ENCODE data around the gene MSANTD1.

The MSANTD1 gene

GRCh38 chr4:3248811-3249661 lies at the start of gene MSANTD1:
Gene MSANTD1, plus strand, starts transcription at chr4:3249159. Its CDS starts 64 bp downstream, at chr4:3249223.
- DNase-seq: no peak

GRCh38 chr4:3199653-3200422 lies 49.1 kb upstream of the MSANTD1 start:
- DNase-seq: no peak

GRCh38 chr4:3200423-3201090 lies 48.4 kb upstream of the MSANTD1 start:
- DNase-seq: no peak

DNA sequence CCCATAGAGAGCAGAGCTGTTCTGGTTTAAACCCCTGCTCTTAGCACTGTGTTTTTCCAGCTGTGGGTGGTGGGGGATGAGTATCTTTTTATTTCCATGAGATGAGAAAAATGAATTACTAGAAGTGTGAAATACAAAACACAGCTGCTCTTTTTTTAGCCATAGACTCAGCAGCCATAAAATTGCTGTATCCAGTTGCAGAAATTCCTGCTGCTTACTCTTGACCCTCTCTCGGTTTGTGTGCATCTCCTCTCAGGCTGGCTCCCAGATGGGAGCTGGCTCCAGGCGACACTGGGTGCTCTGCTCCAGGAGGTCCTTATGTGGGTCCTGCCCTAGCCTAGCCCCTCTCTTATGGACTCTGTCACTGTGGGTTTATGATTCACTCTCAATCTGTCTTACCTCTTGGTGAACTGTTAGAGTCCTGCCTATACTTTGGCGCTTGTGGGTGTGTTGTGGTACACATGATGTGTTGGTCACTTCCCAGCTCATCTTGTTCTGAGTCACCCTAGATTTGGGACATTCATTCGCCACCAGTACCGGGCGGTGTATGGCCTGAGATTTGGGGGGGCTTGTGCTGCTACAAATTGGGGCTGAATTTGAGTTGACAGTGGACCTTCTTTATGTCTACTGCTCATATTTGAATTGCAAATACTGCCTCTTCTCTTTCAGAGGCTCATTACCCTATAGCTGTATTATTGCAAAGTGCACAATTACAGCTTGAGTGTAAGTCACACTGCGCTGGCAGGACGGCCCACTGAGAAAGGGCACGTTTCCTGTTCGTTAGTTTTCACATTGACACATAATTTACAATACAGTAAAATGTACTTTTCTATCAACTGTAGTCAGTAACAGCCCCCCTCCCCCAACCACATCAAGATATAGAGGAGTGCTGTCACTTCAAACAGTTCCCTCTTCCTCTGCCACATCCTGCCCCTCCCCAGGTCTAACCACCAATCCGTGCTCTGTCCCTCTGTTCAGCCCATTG lies 46.9 kb upstream of the MSANTD1 start:
- DNase-seq: no peak

- no peak for DNase-seq
Measured at GRCh38 chr4:3202836-3203820, 45.8 kb upstream of the MSANTD1 start.

- no peak for DNase-seq
Measured at GRCh38 chr4:3203971-3204431, 45.0 kb upstream of the MSANTD1 start.

- no peak for DNase-seq
Measured at GRCh38 chr4:3205995-3206394, 43.0 kb upstream of the MSANTD1 start.

DNA sequence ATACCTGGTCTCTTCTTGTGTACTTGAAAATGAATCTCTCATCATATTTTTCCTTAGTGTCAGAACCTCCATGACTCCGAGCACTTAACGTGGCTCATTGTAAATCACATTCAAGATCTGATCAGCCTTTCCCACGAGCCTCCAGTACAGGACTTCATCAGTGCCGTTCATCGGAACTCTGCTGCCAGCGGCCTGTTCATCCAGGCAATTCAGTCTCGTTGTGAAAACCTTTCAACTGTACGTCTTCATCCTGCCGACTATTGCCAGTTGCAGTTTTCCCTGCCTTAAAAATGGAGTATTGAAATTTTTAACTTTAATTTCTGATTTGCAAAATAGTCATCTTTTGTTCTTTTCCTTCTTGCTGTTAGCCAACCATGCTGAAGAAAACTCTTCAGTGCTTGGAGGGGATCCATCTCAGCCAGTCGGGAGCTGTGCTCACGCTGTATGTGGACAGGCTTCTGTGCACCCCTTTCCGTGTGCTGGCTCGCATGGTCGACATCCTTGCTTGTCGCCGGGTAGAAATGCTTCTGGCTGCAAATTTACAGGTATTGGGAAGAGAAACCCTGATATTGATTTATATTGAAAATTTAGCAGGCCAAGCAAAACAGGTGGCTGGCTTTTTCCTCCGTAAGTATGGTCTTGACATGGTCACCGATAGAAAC lies 42.4 kb upstream of the MSANTD1 start:
- no peak for DNase-seq

GRCh38 chr4:3207531-3208037 lies 41.4 kb upstream of the MSANTD1 start:
- no peak for DNase-seq

GRCh38 chr4:3208826-3209225 lies 40.1 kb upstream of the MSANTD1 start:
- DNase-seq: no peak

- DNase-seq: no peak
Measured at GRCh38 chr4:3209551-3210325, 39.2 kb upstream of the MSANTD1 start.

- no peak for DNase-seq
Measured at GRCh38 chr4:3210467-3210866, 38.5 kb upstream of the MSANTD1 start.

GRCh38 chr4:3211866-3212265 lies 37.1 kb upstream of the MSANTD1 start:
- DNase-seq: no peak

DNA sequence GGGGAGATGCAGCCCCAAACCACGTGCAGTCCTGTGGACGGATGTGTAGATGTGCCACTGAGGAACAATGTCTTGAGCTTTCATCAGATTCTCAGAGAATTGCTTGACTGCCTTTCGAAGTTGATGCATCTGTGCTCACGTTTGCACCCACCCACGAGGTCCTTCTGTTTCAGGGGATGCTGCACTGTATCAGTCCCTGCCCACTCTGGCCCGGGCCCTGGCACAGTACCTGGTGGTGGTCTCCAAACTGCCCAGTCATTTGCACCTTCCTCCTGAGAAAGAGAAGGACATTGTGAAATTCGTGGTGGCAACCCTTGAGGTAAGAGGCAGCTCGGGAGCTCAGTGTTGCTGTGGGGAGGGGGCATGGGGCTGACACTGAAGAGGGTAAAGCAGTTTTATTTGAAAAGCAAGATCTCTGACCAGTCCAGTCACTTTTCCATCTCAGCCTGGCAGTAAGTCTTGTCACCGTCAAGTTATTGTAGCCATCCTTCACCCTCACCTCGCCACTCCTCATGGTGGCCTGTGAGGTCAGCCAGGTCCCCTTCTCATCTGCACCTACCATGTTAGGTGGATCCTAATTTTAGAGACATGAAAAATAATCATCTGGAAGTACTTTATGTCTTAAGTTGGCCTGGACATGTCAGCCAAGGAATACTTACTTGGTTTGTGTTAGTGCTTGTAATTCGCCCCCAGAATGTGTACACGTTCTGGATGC lies 36.4 kb upstream of the MSANTD1 start:
- DNase-seq: no peak

DNA sequence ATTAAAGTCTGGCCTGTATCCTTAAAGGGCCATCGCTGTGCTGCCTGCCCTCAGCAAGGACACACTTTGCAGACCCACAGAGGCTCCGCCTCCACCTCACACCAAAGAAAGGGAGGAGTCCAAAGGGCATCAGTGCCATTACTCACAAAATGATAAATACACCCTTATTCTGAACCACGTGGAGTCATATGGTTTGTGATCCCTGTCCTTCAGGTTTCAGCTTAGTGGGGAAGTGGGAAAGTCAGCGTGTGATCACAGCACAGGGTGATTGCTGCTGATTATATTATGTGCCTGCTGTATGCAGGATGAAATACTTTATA lies 35.9 kb upstream of the MSANTD1 start:
- DNase-seq: no peak

GRCh38 chr4:3213661-3214250 lies 35.2 kb upstream of the MSANTD1 start:
- DNase-seq: no peak

- no peak for DNase-seq
Measured at GRCh38 chr4:3215256-3215655, 33.7 kb upstream of the MSANTD1 start.

DNA sequence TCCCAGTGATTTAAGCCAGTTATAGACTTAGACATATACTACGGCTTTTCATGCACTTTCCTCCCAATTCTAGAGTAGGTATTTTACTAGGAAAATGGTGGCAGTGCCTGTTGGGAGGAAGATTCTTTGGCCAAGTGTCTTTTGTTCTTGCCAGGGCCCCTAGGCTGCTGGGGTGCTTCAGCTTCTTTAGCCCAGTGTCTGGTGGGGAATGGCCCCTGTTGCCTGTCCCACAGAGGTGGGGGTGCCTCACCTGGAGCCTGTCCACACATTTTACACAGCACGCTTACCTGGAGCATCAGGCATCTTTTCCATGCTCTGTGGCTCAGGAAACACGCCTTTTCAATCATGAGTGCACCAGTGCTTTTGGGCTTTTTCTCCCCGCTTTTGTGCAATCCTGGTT lies 33.2 kb upstream of the MSANTD1 start:
- no peak for DNase-seq

Measured in NCI-H2107 (cell line).